HCT116 (cell line): Measurements from ENCODE around the gene RAD9A. TPM values are rescaled to one million over a fixed set of nuclear protein-coding genes. Genes with fewer than 3 reads are reported as not detected.

Experiments
- ATAC-seq: fragments of 200-7000 bp; cut with Tn5 transposase; 2 replicates; pipeline ENCODE4 v1.9.1; 2020; ENCODE audit warnings: mild to moderate bottlenecking, moderate library complexity
- BruUV-seq: library from RNA; stranded (reverse); fragments of 400-500 nt; replicated peaks from 2 replicates; lab custom pipeline; 2021; lab: Mats Ljungman, UMichigan
- CTCF ChIA-PET: fragments of 300-600 bp; sonication (Branson Sonifier 250); formaldehyde crosslinking; loops from one replicate; lab custom pipeline; 2021; ENCODE audit warnings: antibody characterized with exemption; lab: Charles Lee
- POLR2A ChIA-PET: fragments of 300-600, 350-600 bp; sonication (Branson Sonifier 250); formaldehyde crosslinking; loops from one replicate; lab custom pipeline; 2021; ENCODE audit warnings: antibody characterized with exemption; lab: Charles Lee
- RAD21 ChIA-PET, 2 experiments: fragments of 300-600 bp; sonication (Branson Sonifier 250); formaldehyde crosslinking; loops; one replicate each; lab custom pipeline; 2023; ENCODE audit warnings: low total read pairs in 2 of 2; ENCODE audit not compliant: uncharacterized antibody in 2 of 2, unreplicated experiment in 2 of 2, low non-redundant PET in 1 of 2; lab: Charles Lee
- DNase-seq: peaks from one replicate; pipeline ENCODE4 v3.0.0-alpha.2; 2010; ENCODE audit warnings: low read depth, low spot score
- H2AFZ ChIP-seq: fragments of 200-600 bp; shearing (Covaris generic), sonication (generic); 2 replicates; pipeline ENCODE4 v1.6.1; 2017; ENCODE audit warnings: low read depth, mixed run types, mixed read lengths, antibody characterized with exemption, low read length; ENCODE audit not compliant: poor library complexity, severe bottlenecking
- H3K27ac ChIP-seq: 2 replicates; pipeline ENCODE4 v1.5.1; 2012; ENCODE audit warnings: low read depth, low read length
- H3K27me3 ChIP-seq: fragments of 200-600 bp; sonication (generic); 2 replicates; pipeline ENCODE4 v1.6.1; 2016; ENCODE audit warnings: mixed run types, low read length, mixed read lengths; ENCODE audit not compliant: insufficient read depth
- H3K36me3 ChIP-seq, 2 experiments: fragments of 200-500 bp in 1 of 2; fragments of 200-600 bp in 1 of 2; sonication (Bioruptor generic) in 1 of 2; sonication (generic) in 1 of 2; 2 replicates each; pipeline versions ENCODE4 v1.5.1 to v1.6.1; 2014 to 2016; ENCODE audit warnings: low read length in 2 of 2, inconsistent platforms in 1 of 2, mixed read lengths in 1 of 2, mixed run types in 1 of 2; ENCODE audit not compliant: insufficient read depth in 2 of 2, control insufficient read depth in 1 of 2
- H3K4me1 ChIP-seq, 2 experiments: fragments of 200-600 bp in 1 of 2; sonication (generic) in 1 of 2; 2 replicates each; pipeline versions ENCODE4 v1.5.1 to v1.6.1; 2012 to 2017; ENCODE audit warnings: low read length in 2 of 2, inconsistent platforms in 1 of 2, mild to moderate bottlenecking in 1 of 2, mixed read lengths in 1 of 2, mixed run types in 1 of 2, moderate library complexity in 1 of 2; ENCODE audit not compliant: insufficient read depth in 2 of 2, control insufficient read depth in 1 of 2
- H3K4me2 ChIP-seq: fragments of 200-600 bp; sonication (generic); 2 replicates; pipeline ENCODE4 v1.6.1; 2017; ENCODE audit warnings: mixed run types, low read length, mixed read lengths
- H3K4me3 ChIP-seq, 2 experiments: fragments of 200-600 bp in 1 of 2; sonication (generic) in 1 of 2; replicated peaks in 1 of 2; 2 replicates each; pipeline ENCODE4 v1.5.1; 2011 to 2016; ENCODE audit warnings: low read length in 2 of 2, control low read depth in 1 of 2, low read depth in 1 of 2, mild to moderate bottlenecking in 1 of 2, mixed read lengths in 1 of 2, mixed run types in 1 of 2
- H3K79me2 ChIP-seq: fragments of 200-600 bp; sonication (generic); 2 replicates; pipeline ENCODE4 v1.6.1; 2017; ENCODE audit warnings: mild to moderate bottlenecking, mixed run types, low read length, moderate library complexity, mixed read lengths; ENCODE audit not compliant: insufficient read depth
- H3K9ac ChIP-seq: fragments of 200-600 bp; sonication (generic); 2 replicates; pipeline ENCODE4 v1.6.1; 2016; ENCODE audit warnings: low read length, mixed read lengths
- H3K9me2 ChIP-seq: fragments of 200-600 bp; sonication (generic), shearing (Covaris generic); 2 replicates; pipeline ENCODE4 v1.6.1; 2017; ENCODE audit warnings: mixed run types, mild to moderate bottlenecking, moderate library complexity; ENCODE audit not compliant: insufficient read depth
- H3K9me3 ChIP-seq, 2 experiments: fragments of 200-500 bp in 1 of 2; fragments of 200-600 bp in 1 of 2; sonication (Bioruptor generic) in 1 of 2; sonication (generic) in 1 of 2; 2 replicates each; pipeline ENCODE4 v1.6.1; 2014 to 2017; ENCODE audit warnings: low read length in 2 of 2, mixed read lengths in 2 of 2, inconsistent platforms in 1 of 2, low read depth in 1 of 2, mild to moderate bottlenecking in 1 of 2, mixed run types in 1 of 2, moderate library complexity in 1 of 2; ENCODE audit not compliant: control insufficient read depth in 1 of 2, insufficient read depth in 1 of 2
- H4K20me1 ChIP-seq: fragments of 200-600 bp; sonication (generic), shearing (Covaris generic); 2 replicates; pipeline ENCODE4 v1.6.1; 2017; ENCODE audit warnings: mixed run types, mild to moderate bottlenecking, moderate library complexity; ENCODE audit not compliant: insufficient read depth
- CBX3 ChIP-seq: IDR thresholded peaks from 2 replicates; pipeline ENCODE4 v1.6.1; 2012; ENCODE audit warnings: low read depth
- CEBPB ChIP-seq: IDR thresholded peaks from 2 replicates; pipeline ENCODE4 v1.6.1; 2012; ENCODE audit warnings: low read depth
- EGR1 ChIP-seq: IDR thresholded peaks from 2 replicates; pipeline ENCODE4 v1.6.1; 2012; ENCODE audit warnings: low read depth
- ELF1 ChIP-seq: IDR thresholded peaks from 2 replicates; pipeline ENCODE4 v1.6.1; 2012; ENCODE audit warnings: low read depth, borderline replicate concordance
- EZH2 ChIP-seq: fragments of 200-600 bp; sonication (generic); IDR thresholded peaks from 2 replicates; pipeline ENCODE4 v1.6.1; 2017; ENCODE audit warnings: antibody characterized with exemption, mixed run types
- FOSL1 ChIP-seq: IDR thresholded peaks from 2 replicates; pipeline ENCODE4 v1.6.1; 2012; ENCODE audit warnings: low read depth
- JUND ChIP-seq: IDR thresholded peaks from 2 replicates; pipeline ENCODE4 v1.6.1; 2012
- POLR2AphosphoS5 ChIP-seq: IDR thresholded peaks from 2 replicates; pipeline ENCODE4 v1.6.1; 2011; ENCODE audit warnings: mild to moderate bottlenecking, low read depth, low read length, moderate library complexity
- SIN3A ChIP-seq: IDR thresholded peaks from 2 replicates; pipeline ENCODE4 v1.6.1; 2012; ENCODE audit warnings: low read depth
- SP1 ChIP-seq: IDR thresholded peaks from 2 replicates; pipeline ENCODE4 v1.6.1; 2012; ENCODE audit warnings: low read depth
- SRF ChIP-seq: IDR thresholded peaks from 2 replicates; pipeline ENCODE4 v1.6.1; 2012; ENCODE audit warnings: low read depth
- ZNF274 ChIP-seq: fragments of 200-500 bp; sonication (Bioruptor generic); IDR thresholded peaks from 2 replicates; pipeline ENCODE4 v1.6.1; 2014; ENCODE audit warnings: mild to moderate bottlenecking, low read depth, low read length, inconsistent platforms
- intact Hi-C: fragments of 100-400 bp; cut with micrococcal nuclease; formaldehyde crosslinking; loops from 2 replicates; pipeline ENCODE4 v1.10.0; 2022
- total RNA-seq: library from RNA; stranded (reverse); gene quantifications from one replicate; pipeline ENCODE4 v1.2.1, GENCODE V29; 2021; ENCODE audit not compliant: unreplicated experiment
- TF ChIP-seq, protein P1 (sequence below), 3 experiments: fragments of 200-600 bp in 1 of 3; sonication (generic) in 1 of 3; IDR thresholded peaks in 2 of 3; conservative IDR thresholded peaks in 1 of 3; 2 replicates each; pipeline ENCODE4 v1.5.1; 2012 to 2017; ENCODE audit warnings: low read depth in 2 of 3, low read length in 2 of 3, antibody characterized with exemption in 1 of 3, borderline replicate concordance in 1 of 3, control low read depth in 1 of 3, mild to moderate bottlenecking in 1 of 3, mixed read lengths in 1 of 3, mixed run types in 1 of 3, moderate library complexity in 1 of 3; ENCODE audit not compliant: insufficient read depth in 1 of 3
- TF ChIP-seq, protein P2 (sequence below): IDR thresholded peaks from 2 replicates; pipeline ENCODE4 v1.6.1; 2011; ENCODE audit warnings: mild to moderate bottlenecking, low read length, moderate library complexity; ENCODE audit not compliant: insufficient replicate concordance; ENCODE audit errors: extremely low read depth
- TF ChIP-seq, protein P3 (sequence below): IDR thresholded peaks from 2 replicates; pipeline ENCODE4 v1.6.1; 2012
- TF ChIP-seq, protein P4 (sequence below): IDR thresholded peaks from 2 replicates; pipeline ENCODE4 v1.6.1; 2012

RAD9A gene
- total RNA-seq, 1 experiment from 2014 or later = 49.8 TPM

DNA sequence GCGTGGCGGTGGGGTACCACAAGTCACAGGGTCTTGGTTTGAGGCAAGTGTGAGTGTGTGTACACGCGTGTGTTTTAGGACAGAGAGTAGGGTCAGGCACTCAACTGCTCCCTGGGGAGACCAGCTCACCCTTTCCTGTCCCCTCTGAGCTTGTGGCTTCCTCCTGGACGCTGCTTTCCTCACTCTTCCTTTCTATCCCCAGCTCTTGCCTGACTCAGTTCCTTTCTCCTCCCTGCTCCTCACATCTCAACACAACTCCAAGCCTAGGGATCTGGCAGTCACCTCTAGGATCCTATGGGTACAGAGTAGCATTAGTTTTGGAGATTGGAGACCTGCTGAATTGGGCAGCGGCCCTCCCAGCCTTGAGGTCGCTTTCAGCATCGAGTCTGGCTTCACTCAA lies 22.5 kb upstream of the RAD9A start:
- H4K20me1 ChIP-seq = no peaks in the 10 kb centered on the region
- no TSS peak for BruUV-seq
- H3K79me2 ChIP-seq = peaks cover 58% of the 10 kb centered on the region
- H3K4me2 ChIP-seq = no peak overlapping the region
- CTCF ChIA-PET = interaction anchor here (15.5 kb wide), 1 partner anchor 12 kb away, joined by 456 read pairs; the partner anchor contains the start of gene POLD4
- POLR2A ChIA-PET = interaction anchor here (15.1 kb wide), 1 partner anchor 15 kb away, joined by 210 read pairs; the partner anchor contains the start of gene POLD4
- no peak for DNase-seq
- no peaks in the 10 kb centered on the region for H3K9me2 ChIP-seq
- H3K4me3 ChIP-seq = no peak overlapping the region
- no peaks in the 10 kb centered on the region for H3K27me3 ChIP-seq
- H3K4me1 ChIP-seq = peaks cover 16 to 59% of the 10 kb centered on the region in 2 experiments
- RAD21 ChIA-PET = interaction anchor here in 1 of 2 experiments (0.6 to 0.7 kb wide), 2 partner anchors 9 to 13 kb away, joined by 3 to 6 read pairs; no protein-coding TSS in a partner anchor
- no peak for ATAC-seq
- intact Hi-C loops = no loop called here
- no peaks in the 10 kb centered on the region for H3K9me3 ChIP-seq
- TF ChIP-seq SRF (no peak), ELF1 (no peak), CEBPB (no peak), SIN3A (no peak), CBX3 (no peak), SP1 (no peak), JUND (no peak), ZNF274 (no peak), EZH2 (no peak), FOSL1 (no peak), POLR2AphosphoS5 (no peak), EGR1 (no peak)
- TF ChIP-seq, protein P1, sequence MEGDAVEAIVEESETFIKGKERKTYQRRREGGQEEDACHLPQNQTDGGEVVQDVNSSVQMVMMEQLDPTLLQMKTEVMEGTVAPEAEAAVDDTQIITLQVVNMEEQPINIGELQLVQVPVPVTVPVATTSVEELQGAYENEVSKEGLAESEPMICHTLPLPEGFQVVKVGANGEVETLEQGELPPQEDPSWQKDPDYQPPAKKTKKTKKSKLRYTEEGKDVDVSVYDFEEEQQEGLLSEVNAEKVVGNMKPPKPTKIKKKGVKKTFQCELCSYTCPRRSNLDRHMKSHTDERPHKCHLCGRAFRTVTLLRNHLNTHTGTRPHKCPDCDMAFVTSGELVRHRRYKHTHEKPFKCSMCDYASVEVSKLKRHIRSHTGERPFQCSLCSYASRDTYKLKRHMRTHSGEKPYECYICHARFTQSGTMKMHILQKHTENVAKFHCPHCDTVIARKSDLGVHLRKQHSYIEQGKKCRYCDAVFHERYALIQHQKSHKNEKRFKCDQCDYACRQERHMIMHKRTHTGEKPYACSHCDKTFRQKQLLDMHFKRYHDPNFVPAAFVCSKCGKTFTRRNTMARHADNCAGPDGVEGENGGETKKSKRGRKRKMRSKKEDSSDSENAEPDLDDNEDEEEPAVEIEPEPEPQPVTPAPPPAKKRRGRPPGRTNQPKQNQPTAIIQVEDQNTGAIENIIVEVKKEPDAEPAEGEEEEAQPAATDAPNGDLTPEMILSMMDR (IDR thresholded peaks at IDR 0.05 in 2 of 3, conservative IDR thresholded peaks at IDR 0.05 in 1 of 3; ENCODE audit: borderline replicate concordance in 1 of 3, insufficient read depth in 1 of 3, low read depth in 2 of 3, low read length in 2 of 3) = no peak
- TF ChIP-seq, protein P2, sequence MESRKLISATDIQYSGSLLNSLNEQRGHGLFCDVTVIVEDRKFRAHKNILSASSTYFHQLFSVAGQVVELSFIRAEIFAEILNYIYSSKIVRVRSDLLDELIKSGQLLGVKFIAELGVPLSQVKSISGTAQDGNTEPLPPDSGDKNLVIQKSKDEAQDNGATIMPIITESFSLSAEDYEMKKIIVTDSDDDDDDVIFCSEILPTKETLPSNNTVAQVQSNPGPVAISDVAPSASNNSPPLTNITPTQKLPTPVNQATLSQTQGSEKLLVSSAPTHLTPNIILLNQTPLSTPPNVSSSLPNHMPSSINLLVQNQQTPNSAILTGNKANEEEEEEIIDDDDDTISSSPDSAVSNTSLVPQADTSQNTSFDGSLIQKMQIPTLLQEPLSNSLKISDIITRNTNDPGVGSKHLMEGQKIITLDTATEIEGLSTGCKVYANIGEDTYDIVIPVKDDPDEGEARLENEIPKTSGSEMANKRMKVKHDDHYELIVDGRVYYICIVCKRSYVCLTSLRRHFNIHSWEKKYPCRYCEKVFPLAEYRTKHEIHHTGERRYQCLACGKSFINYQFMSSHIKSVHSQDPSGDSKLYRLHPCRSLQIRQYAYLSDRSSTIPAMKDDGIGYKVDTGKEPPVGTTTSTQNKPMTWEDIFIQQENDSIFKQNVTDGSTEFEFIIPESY = no peak
- TF ChIP-seq, protein P3, sequence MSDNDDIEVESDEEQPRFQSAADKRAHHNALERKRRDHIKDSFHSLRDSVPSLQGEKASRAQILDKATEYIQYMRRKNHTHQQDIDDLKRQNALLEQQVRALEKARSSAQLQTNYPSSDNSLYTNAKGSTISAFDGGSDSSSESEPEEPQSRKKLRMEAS = no peak
- TF ChIP-seq, protein P4, sequence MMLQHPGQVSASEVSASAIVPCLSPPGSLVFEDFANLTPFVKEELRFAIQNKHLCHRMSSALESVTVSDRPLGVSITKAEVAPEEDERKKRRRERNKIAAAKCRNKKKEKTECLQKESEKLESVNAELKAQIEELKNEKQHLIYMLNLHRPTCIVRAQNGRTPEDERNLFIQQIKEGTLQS = no peak
- H3K9ac ChIP-seq = no peak overlapping the region
- no peak overlapping the region for H3K27ac ChIP-seq
- no peak overlapping the region for H2AFZ ChIP-seq
- peaks cover 0 to 11% of the 10 kb centered on the region in 2 experiments; a peak in 1 of 4 replicates for H3K36me3 ChIP-seq
